DOHH2 (cell line): ENCODE measurements around the gene XKR8.

Source experiments
- H3F3A ChIP-seq: fragments of 200-600 bp; sonication (generic), shearing (Covaris generic); 2 replicates; pipeline ENCODE4 v1.6.0; 2016; ENCODE audit warnings: antibody characterized with exemption, mild to moderate bottlenecking; ENCODE audit not compliant: control insufficient read depth, insufficient read depth
- H3K27ac ChIP-seq: fragments of 200-600 bp; sonication (generic); 2 replicates; pipeline ENCODE4 v1.5.1; 2014; ENCODE audit warnings: low read depth, mild to moderate bottlenecking, low read length, moderate library complexity
- H3K27me3 ChIP-seq: fragments of 200-600 bp; sonication (generic); 2 replicates; pipeline ENCODE4 v1.6.1; 2014; ENCODE audit warnings: mild to moderate bottlenecking, low read length, mixed read lengths; ENCODE audit not compliant: control insufficient read depth
- H3K36me3 ChIP-seq: fragments of 200-600 bp; sonication (generic); 2 replicates; pipeline ENCODE4 v1.6.1; 2014; ENCODE audit warnings: mild to moderate bottlenecking, low read length, moderate library complexity, mixed read lengths; ENCODE audit not compliant: control insufficient read depth
- H3K4me1 ChIP-seq: fragments of 200-600 bp; sonication (generic); 2 replicates; pipeline ENCODE4 v1.6.1; 2014; ENCODE audit warnings: mild to moderate bottlenecking, low read length, mixed read lengths; ENCODE audit not compliant: control insufficient read depth
- H3K4me2 ChIP-seq: fragments of 200-600 bp; sonication (generic); 2 replicates; pipeline ENCODE4 v1.6.0; 2014; ENCODE audit warnings: mild to moderate bottlenecking, low read length, moderate library complexity
- H3K4me3 ChIP-seq: fragments of 200-600 bp; sonication (generic); 2 replicates; pipeline ENCODE4 v1.5.1; 2014; ENCODE audit warnings: mild to moderate bottlenecking, low read length, mixed read lengths
- H3K79me2 ChIP-seq: fragments of 200-600 bp; sonication (generic); 2 replicates; pipeline ENCODE4 v1.6.1; 2014; ENCODE audit warnings: mild to moderate bottlenecking, low read length, mixed read lengths; ENCODE audit not compliant: control insufficient read depth
- H3K9me2 ChIP-seq: fragments of 200-600 bp; sonication (generic); replicated peaks from 2 replicates; pipeline ENCODE4 v1.6.1; 2014; ENCODE audit warnings: mild to moderate bottlenecking, low read length, mixed read lengths; ENCODE audit not compliant: control insufficient read depth
- H3K9me3 ChIP-seq: fragments of 200-600 bp; sonication (generic); 2 replicates; pipeline ENCODE4 v1.6.1; 2014; ENCODE audit warnings: antibody characterized with exemption, low read length, mixed read lengths; ENCODE audit not compliant: control insufficient read depth, insufficient read depth
- H4K20me1 ChIP-seq: fragments of 200-600 bp; sonication (generic); 2 replicates; pipeline ENCODE4 v1.6.0; 2014; ENCODE audit warnings: low read depth, mild to moderate bottlenecking, antibody characterized with exemption, low read length, moderate library complexity; ENCODE audit not compliant: control insufficient read depth, insufficient read depth
- CTCF ChIP-seq: fragments of 200-600 bp; sonication (generic); IDR thresholded peaks from one replicate; pipeline ENCODE4 v1.5.1; 2014; ENCODE audit warnings: antibody characterized with exemption, mild to moderate bottlenecking, low read depth, low read length; ENCODE audit not compliant: poor library complexity, severe bottlenecking
- EZH2phosphoT487 ChIP-seq: fragments of 200-600 bp; sonication (generic); IDR thresholded peaks from 2 replicates; pipeline ENCODE4 v1.6.1; 2017; ENCODE audit warnings: borderline replicate concordance, mild to moderate bottlenecking, antibody characterized with exemption, low read length, moderate library complexity, mixed read lengths

Gene XKR8

GRCh38 chr1:27931759-27932158 is 28.0 kb upstream of the XKR8 start:
- Histone ChIP-seq H3K4me1 (peaks cover 18% of the 10 kb centered on the region), H3K79me2 (no peaks in the 10 kb centered on the region), H4K20me1 (no peaks in the 10 kb centered on the region), H3K36me3 (no peaks in the 10 kb centered on the region), H3F3A (no peaks in the 10 kb centered on the region), H3K9me3 (no peaks in the 10 kb centered on the region), H3K4me3 (no peak overlapping the region), H3K27ac (no peak overlapping the region), H3K4me2 (no peak overlapping the region), H3K9me2 (no peaks in the 10 kb centered on the region), H3K27me3 (peaks cover 16% of the 10 kb centered on the region)
- no peak for TF ChIP-seq EZH2phosphoT487
- no peak for TF ChIP-seq CTCF

GRCh38 chr1:27934818-27935549 is 24.8 kb upstream of the XKR8 start, which contains the start of gene SMPDL3B:
Gene SMPDL3B, plus strand, starts transcription at chr1:27935000. Its CDS starts 184 bp downstream, at chr1:27935184.
- H3K4me1 ChIP-seq = peaks cover 19% of the 10 kb centered on the region
- H3F3A ChIP-seq = no peaks in the 10 kb centered on the region
- no peak within 1 kb of the TSS; the same call in 1 of the 2 replicates for H3K4me3 ChIP-seq
- TF ChIP-seq EZH2phosphoT487 (no peak), CTCF (no peak)
- no peaks in the 10 kb centered on the region for H3K9me2 ChIP-seq
- no peaks in the 10 kb centered on the region for H4K20me1 ChIP-seq
- no peaks in the 10 kb centered on the region for H3K36me3 ChIP-seq
- no peaks in the 10 kb centered on the region for H3K79me2 ChIP-seq
- peaks cover 16% of the 10 kb centered on the region for H3K27me3 ChIP-seq
- peak within 1 kb of the TSS; percentile 38 for H3K4me2 ChIP-seq
- no peak within 1 kb of the TSS for H3K27ac ChIP-seq
- H3K9me3 ChIP-seq = no peaks in the 10 kb centered on the region

- TF ChIP-seq CTCF = no peak
- no peak for TF ChIP-seq EZH2phosphoT487
- Histone ChIP-seq H3K4me1 (peaks cover 22% of the 10 kb centered on the region), H3K79me2 (no peaks in the 10 kb centered on the region), H3F3A (no peaks in the 10 kb centered on the region), H3K27ac (no peak overlapping the region), H3K4me3 (no peak overlapping the region), H3K27me3 (peaks cover 16% of the 10 kb centered on the region), H4K20me1 (no peaks in the 10 kb centered on the region), H3K36me3 (no peaks in the 10 kb centered on the region), H3K9me2 (no peaks in the 10 kb centered on the region), H3K4me2 (no peak overlapping the region), H3K9me3 (no peaks in the 10 kb centered on the region)
Measured at GRCh38 chr1:27935721-27936120, 24.1 kb upstream of the XKR8 start.
